SW 1271 (cell line): ENCODE results near the gene IL1RAPL1.

Source experiments
- DNase-seq, 2 experiments: peaks; one replicate each; lab custom pipeline; 2025; lab: John Stamatoyannopoulos, UW

IL1RAPL1 gene

GRCh38 chrX:29890646-29891200 lies 1303.5 kb downstream of the IL1RAPL1 start:
- no peak for DNase-seq

GRCh38 chrX:29902004-29902403 lies 1314.8 kb downstream of the IL1RAPL1 start:
- no peak for DNase-seq

GRCh38 chrX:29903360-29903759 lies 1316.1 kb downstream of the IL1RAPL1 start:
- peak in 1 of 2 experiments; percentile 2 for DNase-seq

GRCh38 chrX:29911673-29912072 lies 1324.4 kb downstream of the IL1RAPL1 start:
- no peak for DNase-seq

GRCh38 chrX:29913647-29914046 lies 1326.4 kb downstream of the IL1RAPL1 start:
- DNase-seq, result no peak

- no peak for DNase-seq
Observed at GRCh38 chrX:29922607-29923006, 1335.4 kb downstream of the IL1RAPL1 start.

- DNase-seq, result no peak
Observed at GRCh38 chrX:29926056-29926455, 1338.8 kb downstream of the IL1RAPL1 start.

- no peak for DNase-seq
Observed at GRCh38 chrX:29926659-29927058, 1339.4 kb downstream of the IL1RAPL1 start.

- no peak for DNase-seq
Observed at GRCh38 chrX:29935455-29935854, 1348.2 kb downstream of the IL1RAPL1 start.

- DNase-seq, result no peak
Observed at GRCh38 chrX:29940750-29941149, 1353.5 kb downstream of the IL1RAPL1 start.

- peak in 1 of 2 experiments; percentile 0 for DNase-seq
Observed at GRCh38 chrX:29941287-29941686, 1354.0 kb downstream of the IL1RAPL1 start.

- DNase-seq, result no peak
Observed at GRCh38 chrX:29947225-29947624, 1360.0 kb downstream of the IL1RAPL1 start.

GRCh38 chrX:29948653-29949052 lies 1361.4 kb downstream of the IL1RAPL1 start:
- no peak for DNase-seq

- DNase-seq, result no peak
Observed at GRCh38 chrX:29952016-29952415, 1364.8 kb downstream of the IL1RAPL1 start.

- no peak for DNase-seq
Observed at GRCh38 chrX:29962061-29962460, 1374.8 kb downstream of the IL1RAPL1 start.

- DNase-seq, result no peak
Observed at GRCh38 chrX:29965634-29966033, 1378.4 kb downstream of the IL1RAPL1 start.

- DNase-seq, result no peak
Observed at GRCh38 chrX:29992083-29992482, 1404.8 kb downstream of the IL1RAPL1 start.

GRCh38 chrX:30005813-30006212 lies 1418.6 kb downstream of the IL1RAPL1 start:
- DNase-seq, result no peak
